Measurements from ENCODE around the gene LAMA3.
A peak's percentile ranks its signal among the peaks of the same experiment; 100 is the strongest.

The LAMA3 gene

GRCh38 chr18:23668731-23669130 lies 20.5 kb upstream of the LAMA3 start:
- DNase-seq (ENCODE audit: low read depth in 2 of 2), result no peak

- no peak for DNase-seq (ENCODE audit: low read depth in 2 of 2)
These were observed 20.0 kb upstream of the LAMA3 start for GRCh38 chr18:23669202-23669766.

- DNase-seq (ENCODE audit: low read depth in 2 of 2), result no peak
These were observed 19.3 kb upstream of the LAMA3 start for GRCh38 chr18:23669804-23670405.

GRCh38 chr18:23671564-23671963 lies 17.7 kb upstream of the LAMA3 start:
- DNase-seq (ENCODE audit: low read depth in 2 of 2), result no peak

- no peak for DNase-seq (ENCODE audit: low read depth in 2 of 2)
These were observed 15.5 kb upstream of the LAMA3 start for GRCh38 chr18:23673725-23674124.

GRCh38 chr18:23675236-23675635 lies 14.0 kb upstream of the LAMA3 start:
- no peak for DNase-seq (ENCODE audit: low read depth in 2 of 2)

- DNase-seq (ENCODE audit: low read depth in 2 of 2), result no peak
These were observed 13.4 kb upstream of the LAMA3 start for GRCh38 chr18:23675896-23676295.

- DNase-seq (ENCODE audit: low read depth in 2 of 2), result no peak
These were observed 7.2 kb upstream of the LAMA3 start for GRCh38 chr18:23682045-23682444.

- DNase-seq (ENCODE audit: low read depth in 2 of 2), result no peak
These were observed 6.8 kb upstream of the LAMA3 start for GRCh38 chr18:23682472-23682871.

- DNase-seq (ENCODE audit: low read depth in 2 of 2), result no peak
These were observed 6.1 kb upstream of the LAMA3 start for GRCh38 chr18:23683155-23683554.

- DNase-seq (ENCODE audit: low read depth in 2 of 2), result no peak
These were observed 5.6 kb upstream of the LAMA3 start for GRCh38 chr18:23683671-23684070.

GRCh38 chr18:23684515-23685197 lies 4.6 kb upstream of the LAMA3 start:
- no peak for DNase-seq (ENCODE audit: low read depth in 2 of 2)

GRCh38 chr18:23688528-23688927 lies 725 bp upstream of the LAMA3 start:
- DNase-seq (ENCODE audit: low read depth in 2 of 2), result no peak

GRCh38 chr18:23689616-23690504 lies 607 bp downstream of the LAMA3 start:
- peak in 1 of 2 donors; percentile 9 for DNase-seq (ENCODE audit: low read depth in 2 of 2)

GRCh38 chr18:23690505-23691068 lies 1.3 kb downstream of the LAMA3 start:
- no peak for DNase-seq (ENCODE audit: low read depth in 2 of 2)

- DNase-seq (ENCODE audit: low read depth in 2 of 2), result no peak
These were observed 4.6 kb downstream of the LAMA3 start for GRCh38 chr18:23693846-23694245.

GRCh38 chr18:23694637-23695430 lies 5.6 kb downstream of the LAMA3 start:
- no peak for DNase-seq (ENCODE audit: low read depth in 2 of 2)

- DNase-seq (ENCODE audit: low read depth in 2 of 2), result no peak
These were observed 11.8 kb downstream of the LAMA3 start for GRCh38 chr18:23701017-23701416.

GRCh38 chr18:23701544-23702064 lies 12.4 kb downstream of the LAMA3 start:
- DNase-seq (ENCODE audit: low read depth in 2 of 2), result no peak

- DNase-seq (ENCODE audit: low read depth in 2 of 2), result no peak
These were observed 13.4 kb downstream of the LAMA3 start for GRCh38 chr18:23702606-23703005.

Data from stimulated activated CD4-positive, alpha-beta T cell treated with anti-CD3 and anti-CD28 coated beads, Interleukin-1b, Interleukin-23, amount 100 ng/mL, for 4 hours (primary cell).